ENCODE results near the gene AUTS2.
A peak's percentile ranks its signal among the peaks of the same experiment; 100 is the strongest.

AUTS2 gene

DNA sequence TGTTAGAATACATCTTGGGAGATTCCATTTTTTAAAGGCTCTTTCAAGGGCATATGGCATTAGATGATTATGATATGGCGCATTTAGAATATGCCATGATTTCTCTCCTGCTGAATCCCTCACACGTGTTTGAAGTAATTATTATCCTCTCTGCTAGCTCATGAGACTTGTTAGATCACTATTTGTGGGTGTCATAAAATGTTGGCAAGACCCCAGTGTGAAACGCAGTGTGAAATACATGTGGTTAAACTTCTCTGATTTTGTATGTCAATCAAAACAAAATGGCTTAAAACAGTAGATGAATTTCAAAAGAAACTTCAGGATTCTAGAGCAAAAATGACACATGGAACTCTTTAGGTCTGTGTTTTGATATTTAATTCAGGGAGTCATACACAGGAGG lies 560.8 kb downstream of the AUTS2 start:
- no peak for DNase-seq

- no peak for DNase-seq
Observed at GRCh38 chr7:70165477-70166170, 567.3 kb downstream of the AUTS2 start.

GRCh38 chr7:70171369-70171920 lies 573.2 kb downstream of the AUTS2 start:
- DNase-seq: no peak

DNA sequence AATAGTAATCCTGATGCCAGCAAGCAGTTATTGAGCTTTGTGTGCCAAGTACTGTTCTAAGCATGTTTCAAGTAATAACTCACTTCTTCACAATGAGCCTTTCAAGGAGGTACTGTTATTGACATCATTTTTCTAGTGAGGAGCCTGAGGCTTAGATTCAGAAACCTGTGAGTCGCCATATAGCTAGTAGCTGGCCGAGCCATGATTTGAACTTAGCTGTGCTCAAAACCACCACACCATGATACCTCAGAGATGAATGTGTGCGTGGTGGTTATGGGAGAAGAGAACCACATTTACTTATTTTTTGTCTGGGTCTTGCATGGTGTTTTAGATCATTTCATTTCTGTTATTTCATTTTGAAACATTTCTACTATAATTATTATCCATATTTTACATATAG lies 578.9 kb downstream of the AUTS2 start:
- no peak for DNase-seq

GRCh38 chr7:70178211-70178610 lies 579.9 kb downstream of the AUTS2 start:
- DNase-seq: no peak

- DNase-seq: no peak
Observed at GRCh38 chr7:70178787-70179186, 580.5 kb downstream of the AUTS2 start.

GRCh38 chr7:70182521-70182920 lies 584.2 kb downstream of the AUTS2 start:
- no peak for DNase-seq

DNA sequence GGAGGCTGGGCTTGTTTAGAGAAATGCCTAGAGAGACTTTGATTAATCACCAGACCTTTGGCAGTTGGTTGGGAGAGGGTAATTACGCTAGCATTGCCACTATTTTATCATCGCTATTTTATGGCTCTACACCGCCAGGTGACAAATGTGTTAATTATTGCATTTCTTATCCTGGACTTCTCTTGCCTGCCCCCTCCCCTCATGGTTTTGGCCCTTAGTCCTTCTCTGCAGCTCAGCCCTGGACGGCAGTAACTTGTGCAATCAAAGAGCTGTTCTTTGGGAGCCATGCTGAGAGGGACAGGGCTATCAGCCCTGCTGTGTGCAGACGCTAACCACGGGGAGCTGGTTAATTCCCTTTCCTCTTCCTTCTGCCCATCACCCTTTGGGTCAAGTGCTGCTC lies 585.0 kb downstream of the AUTS2 start:
- no peak for DNase-seq

GRCh38 chr7:70188901-70189650 lies 590.8 kb downstream of the AUTS2 start:
- DNase-seq: no peak

DNA sequence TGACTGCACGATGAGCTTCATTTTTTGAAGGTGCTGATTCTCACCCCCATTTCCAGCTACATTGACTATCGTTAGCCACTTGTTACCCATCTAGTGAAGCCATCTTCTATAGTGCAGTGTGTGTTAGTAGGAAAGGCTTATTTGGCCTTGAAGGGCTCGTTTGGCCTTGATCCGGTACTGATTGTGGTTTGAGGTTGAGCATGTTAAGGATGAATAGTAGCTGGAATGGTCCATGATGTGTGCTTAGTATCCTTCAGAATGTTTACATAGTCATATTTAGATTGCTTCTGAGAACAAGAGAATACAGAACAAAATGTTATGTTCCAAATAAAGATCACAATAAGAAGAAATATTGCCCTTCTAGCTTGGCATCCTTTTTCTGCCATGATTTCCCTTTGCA lies 591.5 kb downstream of the AUTS2 start:
- no peak for DNase-seq

DNA sequence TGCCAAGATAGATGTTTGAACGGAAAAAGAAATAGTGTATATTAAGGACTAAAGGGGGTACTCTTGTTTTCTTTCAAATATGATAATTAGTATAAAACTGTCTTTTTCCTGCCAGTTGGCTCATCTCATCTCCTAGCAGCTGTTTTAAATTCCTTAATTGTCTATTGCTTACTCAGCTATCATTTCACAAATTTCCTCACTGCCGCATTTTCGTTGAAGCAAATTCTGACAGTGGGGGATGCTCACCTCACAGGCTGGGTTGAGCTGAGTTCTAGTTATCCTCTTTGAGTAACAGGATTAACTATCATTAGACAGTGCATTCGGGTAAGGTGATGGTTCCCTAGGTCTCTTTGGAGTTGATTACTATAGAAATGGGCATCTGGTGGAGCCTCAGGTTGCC lies 592.0 kb downstream of the AUTS2 start:
- DNase-seq: no peak

DNA sequence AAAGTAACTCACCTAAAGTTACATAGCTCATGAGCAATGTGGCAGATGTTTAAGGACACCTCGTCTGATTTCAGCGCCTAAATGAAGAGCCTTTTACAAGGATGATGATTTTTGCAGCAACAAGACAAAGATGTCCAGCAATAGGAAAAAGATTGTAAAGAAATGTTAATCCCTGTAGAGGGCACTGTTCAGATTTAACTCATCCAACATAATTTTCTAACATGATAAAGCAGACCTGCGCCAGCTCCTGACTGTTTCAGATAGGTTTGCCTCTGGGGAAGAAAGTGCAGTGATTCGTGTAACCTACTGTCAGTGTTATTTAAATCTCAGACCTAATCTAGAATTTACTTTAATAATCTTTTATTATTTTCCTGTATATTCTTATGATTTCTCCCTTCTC lies 595.2 kb downstream of the AUTS2 start:
- peak; percentile 46 for DNase-seq

- no peak for DNase-seq
Observed at GRCh38 chr7:70208236-70209063, 610.2 kb downstream of the AUTS2 start.

DNA sequence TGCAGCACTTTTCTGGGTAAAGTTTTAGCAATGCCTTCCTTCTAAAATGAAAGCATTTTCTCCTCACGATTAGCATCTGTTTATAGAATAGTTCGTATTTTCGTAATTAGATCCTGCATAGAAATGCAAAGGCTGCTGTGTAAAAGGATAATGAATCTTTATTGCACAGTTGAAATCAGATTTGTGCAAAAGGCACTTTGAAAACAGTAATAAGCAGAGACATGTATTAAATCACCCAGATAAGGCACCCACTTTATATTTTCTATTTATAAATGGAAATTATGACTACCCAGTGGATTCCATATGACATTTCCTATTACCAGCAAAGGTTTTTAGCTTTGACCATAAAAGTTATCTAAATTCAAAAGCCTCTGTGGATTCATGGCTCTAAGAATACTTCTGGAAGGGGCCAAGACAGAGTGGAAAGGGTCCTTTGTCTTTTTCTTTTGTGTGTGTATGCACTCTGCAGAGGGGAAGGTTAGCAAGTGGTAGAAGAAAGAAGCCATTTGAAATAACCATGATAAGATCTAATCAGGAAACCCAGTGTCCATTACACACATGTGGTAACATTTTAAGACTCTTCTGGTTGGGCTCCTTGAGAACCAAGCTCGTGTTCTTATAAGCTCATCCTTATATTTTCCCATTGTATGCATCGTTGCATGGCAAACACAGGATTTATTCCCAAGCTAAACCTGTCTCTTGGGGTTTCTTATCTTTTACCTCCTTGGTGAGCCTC lies 612.1 kb downstream of the AUTS2 start:
- DNase-seq: peak; percentile 15

DNA sequence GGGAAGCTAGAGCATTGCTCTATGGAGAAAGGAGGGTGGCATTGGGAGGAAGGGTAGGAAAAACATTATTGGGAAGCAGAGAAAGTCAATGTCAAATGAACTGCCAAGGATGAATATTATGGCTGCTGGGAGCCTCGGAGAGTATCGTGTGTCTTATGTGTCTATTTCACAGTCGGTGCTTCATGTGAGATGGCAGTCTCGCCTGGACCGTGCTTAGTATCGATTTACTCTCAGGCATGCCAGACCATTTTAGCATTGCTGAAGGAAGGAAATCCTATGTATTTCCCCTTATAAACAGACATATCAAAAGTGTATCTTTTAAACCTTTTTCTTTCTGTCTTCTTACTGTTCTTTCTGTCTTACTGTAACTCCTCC lies 612.6 kb downstream of the AUTS2 start:
- DNase-seq: no peak

DNA sequence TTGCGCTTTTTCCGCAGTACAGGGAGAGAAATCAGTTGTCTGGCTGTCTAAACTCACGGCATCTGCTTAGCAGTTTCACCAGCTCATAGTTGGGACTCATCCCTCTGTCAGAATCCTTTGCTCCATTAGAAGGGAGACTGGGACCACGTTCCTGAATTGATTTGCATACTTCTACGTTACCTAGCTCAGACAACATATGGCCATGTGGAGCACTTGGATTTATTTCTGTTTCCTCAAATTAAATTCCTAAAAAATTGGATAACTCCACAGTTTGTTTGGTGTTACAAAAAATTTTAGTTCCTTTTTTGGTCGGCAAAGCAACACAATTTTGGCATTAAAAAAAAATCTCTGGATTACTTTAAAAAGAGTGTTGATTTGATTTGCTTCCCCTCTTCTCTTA lies 614.0 kb downstream of the AUTS2 start:
- DNase-seq: no peak

GRCh38 chr7:70214071-70214470 lies 615.8 kb downstream of the AUTS2 start:
- no peak for DNase-seq

- DNase-seq: peak; percentile 5
Observed at GRCh38 chr7:70215491-70215890, 617.2 kb downstream of the AUTS2 start.

DNA sequence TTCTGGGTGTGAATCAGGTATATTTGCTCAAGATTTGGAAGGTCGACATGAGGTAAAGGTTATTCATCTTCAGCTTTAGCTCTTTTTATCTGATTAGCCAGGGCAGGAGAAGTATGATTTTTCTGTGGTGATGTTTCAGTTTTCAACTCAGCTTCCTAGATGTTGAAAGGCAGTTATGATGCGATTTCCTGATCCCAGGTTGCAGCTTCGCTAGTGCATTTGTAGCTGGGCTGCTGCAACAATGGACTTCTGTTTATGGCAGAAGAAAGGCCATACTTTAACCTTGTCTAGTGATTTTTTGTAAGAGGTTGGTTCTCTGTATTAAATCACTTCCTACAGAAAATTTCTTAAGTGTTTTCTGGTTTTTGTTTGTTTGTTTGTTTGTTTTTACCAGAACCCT lies 619.3 kb downstream of the AUTS2 start:
- DNase-seq: no peak

DNA sequence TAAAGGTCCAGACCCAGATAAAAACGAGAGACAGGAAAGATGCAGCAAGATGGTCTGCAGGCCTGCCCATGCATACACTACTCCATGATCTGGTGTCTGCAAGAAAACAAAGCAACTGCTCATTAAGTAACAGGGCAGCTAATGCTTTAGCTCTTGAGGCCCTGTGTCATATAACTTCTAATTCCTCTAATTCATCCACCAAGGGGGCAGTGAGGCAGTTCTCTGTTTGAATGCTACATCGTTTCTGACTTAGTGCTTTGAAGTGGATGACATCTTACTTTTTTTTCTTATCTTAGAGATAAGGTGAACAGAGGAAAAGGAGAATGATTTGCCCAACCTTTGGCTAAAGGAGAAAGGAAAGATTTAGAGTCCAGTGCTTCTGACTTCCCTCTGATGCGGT lies 619.7 kb downstream of the AUTS2 start:
- DNase-seq: no peak

DNA sequence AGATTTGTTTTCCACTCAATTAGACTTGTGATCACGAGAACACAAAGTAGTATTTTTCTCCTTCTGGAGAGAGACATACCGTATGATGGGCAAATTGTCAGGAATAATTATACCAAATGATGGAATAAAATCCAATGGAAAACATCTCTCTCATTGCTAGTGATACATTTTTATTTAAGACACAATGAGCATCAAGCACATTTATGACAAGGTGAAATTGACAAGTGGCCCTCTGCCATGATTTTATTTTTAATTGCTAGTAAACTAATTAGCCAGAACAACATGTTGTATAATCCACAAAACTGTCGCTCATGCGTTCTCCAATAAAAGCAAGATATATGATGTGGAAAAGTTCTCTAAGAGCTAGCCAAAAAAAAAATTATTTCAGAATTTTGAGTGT lies 620.8 kb downstream of the AUTS2 start:
- DNase-seq: no peak

DNA sequence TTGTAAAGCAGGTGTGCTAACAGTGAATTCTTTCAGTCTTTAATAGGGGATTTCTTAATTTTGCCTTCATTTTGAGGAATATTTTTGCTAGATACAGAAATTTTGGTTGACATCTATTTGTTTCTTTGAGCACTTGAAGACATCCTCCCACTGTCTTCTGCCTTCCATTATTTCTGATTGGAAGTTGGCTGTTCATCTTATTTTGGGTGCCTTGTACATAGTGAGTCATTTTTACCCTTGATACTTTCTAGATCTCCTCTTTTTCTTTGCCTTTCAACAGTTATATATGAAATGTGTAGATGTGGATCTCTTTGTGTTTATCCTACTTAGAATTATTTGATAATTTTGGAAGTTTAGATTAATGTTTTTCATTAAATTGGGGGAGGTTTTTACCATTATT lies 631.0 kb downstream of the AUTS2 start:
- DNase-seq: peak; percentile 8

GRCh38 chr7:70230761-70231160 lies 632.5 kb downstream of the AUTS2 start:
- no peak for DNase-seq

Measured in hematopoietic multipotent progenitor cell treated with erythropoietin and hydrocortisone succinate and interleukin-3 and kit ligand, for 6 days (in vitro differentiated cells).